H9 (cell line): ENCODE results near the gene FBXO34. TPM values are rescaled to one million over a fixed set of nuclear protein-coding genes. Genes with fewer than 3 reads are reported as not detected.

Source experiments
- DNase-seq: peaks from one replicate; pipeline ENCODE4 v3.0.0-alpha.2; 2017
- H2AFZ ChIP-seq: one replicate; pipeline ENCODE4 v1.6.1; 2013; ENCODE audit warnings: mild to moderate bottlenecking, low read length, control low read depth, moderate library complexity
- H2AK5ac ChIP-seq: 2 replicates; pipeline ENCODE4 v1.6.1; 2013; ENCODE audit warnings: low read length, control low read depth, mixed read lengths; ENCODE audit not compliant: insufficient read length
- H2BK120ac ChIP-seq: one replicate; pipeline ENCODE4 v1.6.1; 2013; ENCODE audit warnings: low read depth, mild to moderate bottlenecking, low read length, control low read depth, inconsistent platforms; ENCODE audit not compliant: poor library complexity, severe bottlenecking
- H2BK12ac ChIP-seq: 2 replicates; pipeline ENCODE4 v1.6.1; 2013; ENCODE audit warnings: low read length, control low read depth, mixed read lengths, low read depth; ENCODE audit not compliant: insufficient read length
- H2BK15ac ChIP-seq: 2 replicates; pipeline ENCODE4 v1.6.1; 2013; ENCODE audit warnings: low read depth, low read length, control low read depth
- H2BK20ac ChIP-seq: one replicate; pipeline ENCODE4 v1.6.1; 2013; ENCODE audit warnings: low read depth, mild to moderate bottlenecking, low read length, control low read depth, inconsistent platforms; ENCODE audit not compliant: poor library complexity, severe bottlenecking
- H2BK5ac ChIP-seq: 2 replicates; pipeline ENCODE4 v1.6.1; 2013; ENCODE audit warnings: low read length, control low read depth, mixed read lengths; ENCODE audit not compliant: insufficient read length
- H3K14ac ChIP-seq: 2 replicates; pipeline ENCODE4 v1.6.1; 2013; ENCODE audit warnings: low read length, control low read depth; ENCODE audit not compliant: insufficient read depth
- H3K18ac ChIP-seq: 2 replicates; pipeline ENCODE4 v1.6.1; 2013; ENCODE audit warnings: low read depth, mild to moderate bottlenecking, mixed read lengths, low read length, control low read depth; ENCODE audit not compliant: insufficient read length
- H3K23ac ChIP-seq: 2 replicates; pipeline ENCODE4 v1.6.1; 2013; ENCODE audit warnings: low read length, control low read depth, mixed read lengths, low read depth; ENCODE audit not compliant: insufficient read length
- H3K23me2 ChIP-seq: 2 replicates; pipeline ENCODE4 v1.6.1; 2013; ENCODE audit warnings: low read depth, mild to moderate bottlenecking, mixed read lengths, low read length, control low read depth; ENCODE audit not compliant: insufficient read length, poor library complexity, severe bottlenecking
- H3K27ac ChIP-seq: 2 replicates; pipeline ENCODE4 v1.5.1; 2013; ENCODE audit warnings: low read length, control low read depth, mixed read lengths, low read depth; ENCODE audit not compliant: insufficient read length
- H3K27me3 ChIP-seq: 2 replicates; pipeline ENCODE4 v1.6.1; 2013; ENCODE audit warnings: low read length, control low read depth, inconsistent platforms; ENCODE audit not compliant: insufficient read depth
- H3K4ac ChIP-seq: 2 replicates; pipeline ENCODE4 v1.6.1; 2013; ENCODE audit warnings: low read depth, mild to moderate bottlenecking, control low read depth, inconsistent platforms, low read length, moderate library complexity
- H3K4me1 ChIP-seq: 2 replicates; pipeline ENCODE4 v1.6.1; 2013; ENCODE audit warnings: low read length, control low read depth, inconsistent platforms; ENCODE audit not compliant: insufficient read depth
- H3K4me2 ChIP-seq: 2 replicates; pipeline ENCODE4 v1.6.1; 2013; ENCODE audit warnings: low read length, control low read depth, mixed read lengths; ENCODE audit not compliant: insufficient read length, insufficient read depth
- H3K56ac ChIP-seq: 2 replicates; pipeline ENCODE4 v1.6.1; 2013; ENCODE audit warnings: low read depth, mild to moderate bottlenecking, mixed read lengths, low read length, control low read depth; ENCODE audit not compliant: insufficient read length
- H3K79me1 ChIP-seq: 2 replicates; pipeline ENCODE4 v1.6.1; 2013; ENCODE audit warnings: low read depth, mild to moderate bottlenecking, moderate library complexity, low read length, control low read depth, inconsistent platforms; ENCODE audit not compliant: insufficient read depth, poor library complexity, severe bottlenecking
- H3K79me2 ChIP-seq: 2 replicates; pipeline ENCODE4 v1.6.1; 2013; ENCODE audit warnings: low read length, control low read depth, inconsistent platforms; ENCODE audit not compliant: insufficient read depth
- H3K9ac ChIP-seq: 2 replicates; pipeline ENCODE4 v1.6.1; 2013; ENCODE audit warnings: low read length, control low read depth, mixed read lengths; ENCODE audit not compliant: insufficient read length; ENCODE audit errors: extremely low read depth
- H3K9me3 ChIP-seq: one replicate; pipeline ENCODE4 v1.6.1; 2013; ENCODE audit warnings: low read depth, low read length, inconsistent platforms; ENCODE audit not compliant: control insufficient read depth
- H3T11ph ChIP-seq: one replicate; pipeline ENCODE4 v1.6.1; 2013; ENCODE audit warnings: mild to moderate bottlenecking, low read length, control low read depth, inconsistent platforms
- H4K20me1 ChIP-seq: one replicate; pipeline ENCODE4 v1.6.1; 2013; ENCODE audit not compliant: control insufficient read depth, insufficient read length, insufficient read depth
- H4K5ac ChIP-seq: 2 replicates; pipeline ENCODE4 v1.6.1; 2013; ENCODE audit warnings: low read depth, mild to moderate bottlenecking, mixed read lengths, low read length, control low read depth; ENCODE audit not compliant: insufficient read length
- H4K8ac ChIP-seq: replicated peaks from 2 replicates; pipeline ENCODE4 v1.6.1; 2013; ENCODE audit warnings: low read length, control low read depth, mixed read lengths, low read depth; ENCODE audit not compliant: insufficient read length
- H4K91ac ChIP-seq: 2 replicates; pipeline ENCODE4 v1.6.1; 2013; ENCODE audit warnings: low read depth, mild to moderate bottlenecking, moderate library complexity, mixed read lengths, low read length, control low read depth; ENCODE audit not compliant: insufficient read length
- H3K27ac Mint-ChIP-seq, 3 experiments: 2 replicates in 2 of 3; 3 replicates in 1 of 3; pipeline ENCODE4 v1.8.0; 2020 to 2021; ENCODE audit warnings: mixed read lengths in 3 of 3, mild to moderate bottlenecking in 1 of 3, moderate library complexity in 1 of 3
- H3K27me3 Mint-ChIP-seq: 2 replicates; pipeline ENCODE4 v1.8.0; 2021; ENCODE audit warnings: low read depth, mild to moderate bottlenecking, moderate library complexity, mixed read lengths
- H3K36me3 Mint-ChIP-seq, 3 experiments: 2 replicates in 2 of 3; 3 replicates in 1 of 3; pipeline ENCODE4 v1.8.0; 2020 to 2021; ENCODE audit warnings: low read depth in 3 of 3, mixed read lengths in 3 of 3; ENCODE audit not compliant: insufficient read depth in 1 of 3
- H3K4me1 Mint-ChIP-seq, 2 experiments: 2 replicates each; pipeline ENCODE4 v1.8.0; 2020; ENCODE audit warnings: mixed read lengths in 2 of 2
- H3K4me3 Mint-ChIP-seq, 2 experiments: 2 replicates in 1 of 2; 3 replicates in 1 of 2; pipeline ENCODE4 v1.8.0; 2020 to 2021; ENCODE audit warnings: mild to moderate bottlenecking in 2 of 2, mixed read lengths in 2 of 2, moderate library complexity in 1 of 2
- H3K9me3 Mint-ChIP-seq, 2 experiments: 2 replicates in 1 of 2; 3 replicates in 1 of 2; pipeline ENCODE4 v1.8.0; 2020; ENCODE audit warnings: mild to moderate bottlenecking in 2 of 2, mixed read lengths in 2 of 2, moderate library complexity in 1 of 2
- CTCF ChIP-seq: fragments of 200-600 bp; sonication (generic); conservative IDR thresholded peaks from 3 replicates; pipeline ENCODE4 v1.8.0; 2021; ENCODE audit warnings: antibody characterized with exemption, mild to moderate bottlenecking
- total RNA-seq: library from RNA; stranded (reverse); gene quantifications from 2 replicates; pipeline ENCODE4 v1.2.1, GENCODE V29; 2021

Gene FBXO34
- total RNA-seq, 1 experiment from 2014 or later, result 12.0 TPM

DNA sequence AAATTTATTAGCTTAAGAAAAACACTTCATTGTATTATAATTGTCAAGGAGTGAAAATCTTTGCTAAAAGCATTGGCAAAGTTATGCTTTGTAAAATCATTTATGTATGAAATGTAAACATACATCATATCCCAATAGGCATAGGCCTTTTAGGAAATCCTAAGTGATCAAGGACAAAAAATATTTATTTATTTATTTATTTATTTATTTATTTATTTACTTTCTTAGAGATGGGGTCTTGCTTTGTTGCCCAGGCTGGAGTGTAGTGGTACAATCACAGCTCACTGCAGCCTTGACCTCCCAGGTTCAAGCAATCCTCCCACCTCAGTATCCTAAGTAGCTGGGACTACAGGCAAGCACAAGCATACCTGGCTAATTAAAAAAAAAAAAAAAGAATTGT, 47.9 kb upstream of the FBXO34 start:
- no peak overlapping the region for H3K4ac ChIP-seq
- TF ChIP-seq CTCF, result no peak
- H3K27me3 Mint-ChIP-seq, result no peaks in the 10 kb centered on the region

More for the DNA sequence above, 47.9 kb upstream of the FBXO34 start:
- Histone ChIP-seq H2BK15ac (no peak overlapping the region), H3K9ac (no peak overlapping the region), H3K79me2 (no peaks in the 10 kb centered on the region), H3K9me3 (no peaks in the 10 kb centered on the region), H3K18ac (no peak overlapping the region), H3K79me1 (no peaks in the 10 kb centered on the region), H2AK5ac (no peak overlapping the region), H2BK20ac (no peak overlapping the region), H4K20me1 (no peaks in the 10 kb centered on the region), H2BK5ac (no peak overlapping the region), H3K4me2 (no peak overlapping the region), H3K27ac (no peak overlapping the region), H3T11ph (no peak overlapping the region), H3K56ac (no peak overlapping the region), H4K8ac (no peak overlapping the region), H4K5ac (no peak overlapping the region), H3K23me2 (no peaks in the 10 kb centered on the region), H3K23ac (no peak overlapping the region), H2AFZ (no peak overlapping the region), H4K91ac (no peak overlapping the region), H3K14ac (no peak overlapping the region), H2BK12ac (no peak overlapping the region), H3K4me1 (no peaks in the 10 kb centered on the region), H2BK120ac (no peak overlapping the region), H3K27me3 (no peaks in the 10 kb centered on the region)
- Mint-ChIP-seq H3K4me3 (no peak overlapping the region), H3K4me1 (peaks cover 2 to 4% of the 10 kb centered on the region in 2 experiments; a peak in 2 of 4 replicates), H3K27ac (no peak overlapping the region), H3K9me3 (peaks cover 4 to 6% of the 10 kb centered on the region in 2 experiments; a peak in 4 of 5 replicates), H3K36me3 (no peaks in the 10 kb centered on the region)
- no peak for DNase-seq
